ENCODE measurements around the gene ABRACL.

The ABRACL gene

DNA sequence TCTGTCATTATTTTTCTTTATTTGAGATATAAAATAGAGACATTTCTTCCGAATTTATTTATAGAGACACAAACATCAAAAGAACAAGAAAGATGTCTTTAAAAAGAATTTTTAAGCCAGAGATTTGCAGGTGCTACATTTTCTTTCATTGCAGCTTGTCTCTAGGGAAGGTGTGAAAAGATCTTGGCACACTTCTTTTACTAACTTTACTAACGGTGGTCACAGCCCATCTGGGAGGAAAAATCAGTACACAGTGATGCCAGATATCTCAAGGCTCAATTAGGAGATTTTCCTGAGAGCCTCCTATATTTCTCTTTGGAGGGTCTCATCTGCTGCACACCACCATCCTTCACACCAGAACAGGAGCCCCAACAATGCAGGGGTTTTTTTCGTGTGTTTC is 29.5 kb downstream of the ABRACL start:
- no peak for DNase-seq

DNA sequence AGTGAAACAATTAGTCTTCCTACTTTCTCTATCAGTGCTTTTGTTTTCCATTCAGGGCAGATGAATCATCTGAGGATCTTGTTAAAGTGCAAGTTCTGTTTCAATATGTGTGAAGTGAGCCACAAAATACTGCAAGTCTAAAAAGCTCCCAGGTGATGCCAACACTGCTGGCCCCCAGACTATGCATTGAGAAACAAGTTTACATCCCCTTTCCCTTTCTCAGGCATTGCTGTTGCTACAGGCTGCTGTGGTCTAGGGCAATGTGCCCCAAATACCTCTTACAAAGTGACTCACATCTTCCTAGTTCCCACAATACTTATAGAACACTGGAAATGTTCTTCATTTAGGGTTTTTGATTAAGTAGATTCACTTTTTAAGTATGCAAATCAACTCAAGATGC is 31.8 kb downstream of the ABRACL start:
- no peak for DNase-seq

DNA sequence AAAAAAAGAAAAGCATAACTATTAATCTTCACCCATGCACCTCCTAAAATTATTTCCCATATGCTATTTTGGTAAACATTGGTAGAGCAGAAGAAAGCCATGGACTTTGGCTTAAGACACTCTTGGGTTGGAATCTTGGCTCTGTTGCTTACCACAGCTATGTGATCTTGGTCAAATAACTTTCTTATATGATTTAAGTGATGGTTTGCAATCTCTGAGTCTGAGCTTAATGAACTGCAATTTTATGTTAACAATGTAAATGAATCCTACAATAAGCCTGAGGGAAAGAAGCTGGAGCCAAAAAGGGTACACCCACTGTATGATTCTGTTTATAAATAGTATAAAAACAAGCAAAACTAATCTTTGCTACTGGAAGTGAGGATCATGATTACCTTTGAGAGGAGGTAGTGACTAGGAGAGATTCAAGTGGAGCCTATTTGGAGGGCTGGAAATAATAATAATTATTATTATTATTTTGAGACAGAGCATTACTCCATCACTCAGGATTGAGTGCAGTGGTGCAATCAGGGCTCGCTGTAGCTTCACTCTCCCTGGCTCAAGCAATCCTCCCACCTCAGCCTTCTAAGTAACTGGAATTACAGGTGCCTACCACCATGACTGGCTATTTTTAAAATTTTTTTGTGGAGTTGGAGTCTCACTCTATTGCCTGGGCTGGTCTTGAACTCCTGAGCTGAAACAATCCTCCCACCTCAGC is 34.5 kb downstream of the ABRACL start:
- DNase-seq, result no peak

DNA sequence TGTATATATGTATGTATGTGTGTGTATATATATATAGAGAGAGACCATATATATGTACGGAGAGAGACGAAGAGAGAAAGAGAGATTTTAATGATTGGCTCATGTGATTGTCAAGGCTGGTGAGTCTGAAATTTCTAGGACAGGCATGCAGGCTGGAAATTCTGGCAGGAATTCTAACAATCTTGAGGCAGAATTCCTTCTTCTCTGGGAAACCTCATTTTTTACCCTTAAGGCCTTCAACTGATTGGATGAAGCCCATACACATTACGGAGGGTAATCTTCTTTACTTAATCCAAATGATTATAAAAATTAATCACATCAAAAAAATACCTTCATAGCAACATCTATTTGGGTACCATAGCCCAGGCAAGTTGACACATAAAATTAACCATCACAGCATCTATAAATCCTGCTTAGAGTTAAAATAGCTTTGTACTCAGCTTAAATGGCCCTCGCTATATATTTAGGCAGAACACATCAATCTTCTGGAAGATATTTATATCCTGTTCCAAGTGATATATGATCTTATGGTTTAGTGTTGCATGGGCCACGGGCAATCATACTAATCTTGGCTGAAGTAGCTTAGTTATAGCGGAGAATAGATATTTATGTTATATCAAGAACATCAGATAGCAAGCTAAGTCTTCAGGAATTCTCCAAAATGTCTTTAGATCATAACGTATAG is 36.6 kb downstream of the ABRACL start:
- no peak for DNase-seq

DNA sequence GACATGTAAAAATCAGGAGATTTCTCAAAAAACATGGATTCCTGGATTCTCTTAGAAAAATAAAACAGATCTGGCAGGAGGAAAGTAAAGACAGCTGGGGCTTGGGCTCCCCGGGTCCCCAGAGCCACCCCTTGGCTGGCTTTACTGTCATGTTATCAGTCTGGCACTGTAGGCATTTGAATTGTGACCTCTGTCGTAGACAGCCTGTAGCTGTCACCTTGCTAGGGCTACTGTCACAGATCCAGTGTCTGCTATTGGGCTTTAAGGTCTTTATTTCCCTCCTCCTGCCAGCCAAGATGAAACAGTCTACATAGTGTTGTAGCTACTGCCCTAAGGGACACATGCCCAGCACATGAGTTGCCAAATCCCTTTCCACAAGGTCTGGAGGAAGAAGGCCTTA is 37.5 kb downstream of the ABRACL start:
- no peak for DNase-seq

DNA sequence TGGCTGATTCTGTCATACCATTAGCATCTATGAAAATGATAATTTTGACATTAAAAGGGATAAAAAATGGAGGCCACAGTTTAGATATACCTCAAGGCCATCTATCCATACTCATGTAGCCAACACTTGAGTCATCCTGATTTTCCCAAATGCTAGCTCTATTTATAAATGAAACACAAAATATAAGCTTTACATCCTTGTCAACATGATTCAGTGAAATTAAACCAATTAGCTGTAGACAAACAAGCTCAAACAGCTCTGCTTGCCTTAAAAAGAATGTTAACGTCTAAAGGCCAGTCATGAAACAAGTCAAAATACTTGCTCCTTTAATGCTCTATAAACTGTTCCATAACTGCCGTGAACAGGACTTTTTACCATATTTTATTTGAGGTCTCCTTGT is 40.3 kb downstream of the ABRACL start:
- DNase-seq, result no peak

DNA sequence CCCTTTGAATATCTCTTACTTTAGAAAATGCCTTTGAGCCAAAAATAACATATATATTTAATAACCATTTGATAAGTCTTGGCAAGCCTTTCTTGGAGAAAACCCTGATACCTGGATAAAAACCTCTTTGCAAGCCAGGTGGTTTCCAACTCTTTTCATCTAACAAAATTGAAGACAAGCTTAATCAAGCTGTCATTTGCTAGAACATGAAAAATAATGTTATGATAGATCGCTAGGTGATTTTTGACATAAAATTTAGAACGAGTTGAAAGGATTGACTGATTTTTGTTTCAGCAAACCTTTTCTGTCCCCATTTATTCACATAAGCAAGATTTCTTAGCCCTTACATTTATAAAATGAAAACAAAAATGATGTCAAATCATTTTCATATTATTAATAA is 44.6 kb downstream of the ABRACL start:
- DNase-seq, result no peak

DNA sequence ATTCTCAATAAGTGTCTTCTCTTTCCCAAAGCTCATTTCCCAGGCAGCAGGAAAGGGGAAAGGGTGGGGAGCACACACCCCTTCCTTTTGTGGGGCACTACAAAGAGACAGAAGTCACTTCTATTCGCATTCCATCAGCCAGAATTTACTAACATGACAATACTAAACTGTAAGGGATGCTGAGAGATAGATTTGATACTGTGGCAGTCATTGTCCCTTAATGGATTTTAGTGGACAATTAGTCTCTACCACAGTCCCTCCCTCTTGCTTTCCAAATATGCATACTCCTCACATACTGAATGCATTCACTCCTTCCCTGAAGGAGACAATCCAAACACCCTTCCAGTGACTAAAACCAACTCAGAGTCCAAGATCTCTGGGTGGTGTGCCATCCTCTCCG is 50.5 kb downstream of the ABRACL start:
- no peak for DNase-seq

DNA sequence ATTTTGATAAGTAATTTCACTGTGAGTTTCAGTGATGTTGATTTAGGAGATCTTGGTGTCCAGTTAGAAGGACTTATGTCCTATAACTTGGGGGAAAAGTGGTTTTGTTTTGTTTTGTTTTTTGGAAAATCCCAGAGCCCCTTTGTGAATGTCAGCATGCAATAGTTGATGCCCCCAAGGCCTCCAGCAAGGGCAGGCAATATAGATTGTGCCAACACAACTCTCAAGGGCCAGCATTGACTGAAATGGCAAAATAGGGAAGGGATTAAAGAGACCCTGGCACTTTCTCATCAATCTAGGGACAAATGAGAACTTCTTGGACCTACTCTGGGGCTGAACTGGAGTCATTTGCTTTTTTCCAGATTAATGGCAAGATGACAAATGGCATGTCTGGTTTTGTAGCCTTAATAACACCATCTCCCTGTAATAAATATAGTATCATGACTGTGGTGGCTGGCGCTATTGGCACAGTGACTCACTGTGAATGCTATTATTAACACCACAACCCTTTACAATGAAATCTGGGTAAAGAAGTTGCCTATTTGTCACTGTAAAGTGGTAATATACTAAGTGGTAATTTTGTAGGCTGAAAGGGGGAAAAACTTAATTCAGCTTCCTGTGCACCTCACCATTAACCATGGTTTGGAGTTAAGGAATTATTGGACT is 51.8 kb downstream of the ABRACL start:
- no peak for DNase-seq

DNA sequence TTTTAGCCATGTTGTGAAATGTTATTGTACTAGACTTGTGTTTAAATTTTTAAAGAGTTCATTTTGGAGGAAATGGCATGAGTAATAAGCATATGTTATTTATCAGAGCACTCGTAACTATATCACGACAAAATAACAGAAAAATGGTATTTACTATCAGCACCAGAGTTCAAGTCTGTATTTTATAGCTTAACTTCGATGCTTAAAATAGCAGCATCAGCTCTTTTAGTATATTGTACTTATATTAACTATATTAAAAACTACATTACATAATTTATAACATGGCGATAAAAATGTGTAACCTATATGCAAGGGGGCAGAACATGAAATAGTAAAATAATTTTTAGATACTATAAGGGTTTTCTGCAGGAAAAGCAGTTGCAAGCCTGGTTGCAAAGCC is 52.9 kb downstream of the ABRACL start:
- no peak for DNase-seq

DNA sequence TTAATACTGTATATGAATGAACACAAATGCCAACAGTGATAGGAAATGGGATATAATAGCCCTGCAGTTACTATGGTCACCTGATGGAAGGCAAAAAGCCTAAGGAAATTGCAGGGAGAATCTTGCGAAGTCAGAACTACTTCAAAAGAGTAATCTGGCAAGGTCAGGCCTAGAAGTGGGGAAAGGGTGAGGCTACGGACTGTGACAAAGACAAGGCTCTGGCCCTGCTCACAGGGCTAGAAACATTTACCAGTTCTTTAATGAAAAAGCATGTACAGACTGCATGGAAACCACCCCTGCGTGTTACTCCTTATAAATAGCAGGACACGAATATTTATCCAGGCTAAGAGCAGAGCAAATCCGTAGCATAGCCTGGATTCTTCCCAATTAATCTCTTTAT is 53.8 kb downstream of the ABRACL start:
- no peak for DNase-seq

DNA sequence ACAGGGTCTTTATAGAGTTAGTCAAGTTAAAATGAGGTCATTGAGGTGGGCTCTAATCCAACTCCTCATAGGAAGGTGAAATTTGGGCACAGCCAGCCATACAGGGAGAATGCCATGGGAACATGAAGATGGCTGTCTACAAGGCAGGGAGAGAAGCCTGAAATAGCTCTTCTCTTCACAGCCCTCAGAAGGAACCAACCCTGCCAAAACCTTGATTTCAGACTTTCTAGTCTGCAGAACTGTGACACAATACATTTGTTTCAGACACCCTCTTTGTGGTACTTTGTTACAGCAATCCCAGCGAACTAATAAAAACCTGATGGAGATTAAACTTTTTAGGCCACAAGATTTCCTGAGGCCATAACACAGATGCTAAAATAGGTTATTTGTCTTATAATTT is 63.3 kb downstream of the ABRACL start:
- DNase-seq, result no peak

Data from NCI-H510A (cell line).